Measurements from ENCODE around the gene COMMD9. TPM values are rescaled to one million over a fixed set of nuclear protein-coding genes. Genes with fewer than 3 reads are reported as not detected.

The COMMD9 gene
- total RNA-seq, 1 donor = 39.9 TPM

DNA sequence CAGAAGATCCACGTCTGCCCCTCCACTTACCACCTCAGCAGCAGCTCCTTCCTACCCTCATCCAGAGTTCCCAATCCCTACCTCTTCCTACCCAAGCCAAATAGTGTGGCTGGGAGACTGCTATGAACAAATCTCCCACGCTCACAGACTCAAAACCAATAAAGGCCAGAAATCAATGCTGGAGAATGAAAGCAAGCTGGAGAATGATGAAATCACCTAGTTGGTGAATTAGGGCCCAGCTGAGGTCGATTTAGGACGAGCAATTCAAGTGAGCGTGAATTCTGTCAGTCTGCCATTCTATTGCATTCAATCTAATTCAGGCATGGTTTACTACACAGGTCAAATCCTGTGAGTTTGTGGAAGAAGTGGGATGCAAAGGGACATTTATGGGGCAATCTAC lies 22.5 kb downstream of the COMMD9 start:
- no peak for DNase-seq (ENCODE audit: low read depth)
- H3K4me3 ChIP-seq (ENCODE audit: low read depth, low read length) = no peak overlapping the region
- TF ChIP-seq, protein P1, sequence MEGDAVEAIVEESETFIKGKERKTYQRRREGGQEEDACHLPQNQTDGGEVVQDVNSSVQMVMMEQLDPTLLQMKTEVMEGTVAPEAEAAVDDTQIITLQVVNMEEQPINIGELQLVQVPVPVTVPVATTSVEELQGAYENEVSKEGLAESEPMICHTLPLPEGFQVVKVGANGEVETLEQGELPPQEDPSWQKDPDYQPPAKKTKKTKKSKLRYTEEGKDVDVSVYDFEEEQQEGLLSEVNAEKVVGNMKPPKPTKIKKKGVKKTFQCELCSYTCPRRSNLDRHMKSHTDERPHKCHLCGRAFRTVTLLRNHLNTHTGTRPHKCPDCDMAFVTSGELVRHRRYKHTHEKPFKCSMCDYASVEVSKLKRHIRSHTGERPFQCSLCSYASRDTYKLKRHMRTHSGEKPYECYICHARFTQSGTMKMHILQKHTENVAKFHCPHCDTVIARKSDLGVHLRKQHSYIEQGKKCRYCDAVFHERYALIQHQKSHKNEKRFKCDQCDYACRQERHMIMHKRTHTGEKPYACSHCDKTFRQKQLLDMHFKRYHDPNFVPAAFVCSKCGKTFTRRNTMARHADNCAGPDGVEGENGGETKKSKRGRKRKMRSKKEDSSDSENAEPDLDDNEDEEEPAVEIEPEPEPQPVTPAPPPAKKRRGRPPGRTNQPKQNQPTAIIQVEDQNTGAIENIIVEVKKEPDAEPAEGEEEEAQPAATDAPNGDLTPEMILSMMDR (IDR thresholded peaks at IDR 0.05; ENCODE audit: insufficient read depth, low read length) = no peak

DNA sequence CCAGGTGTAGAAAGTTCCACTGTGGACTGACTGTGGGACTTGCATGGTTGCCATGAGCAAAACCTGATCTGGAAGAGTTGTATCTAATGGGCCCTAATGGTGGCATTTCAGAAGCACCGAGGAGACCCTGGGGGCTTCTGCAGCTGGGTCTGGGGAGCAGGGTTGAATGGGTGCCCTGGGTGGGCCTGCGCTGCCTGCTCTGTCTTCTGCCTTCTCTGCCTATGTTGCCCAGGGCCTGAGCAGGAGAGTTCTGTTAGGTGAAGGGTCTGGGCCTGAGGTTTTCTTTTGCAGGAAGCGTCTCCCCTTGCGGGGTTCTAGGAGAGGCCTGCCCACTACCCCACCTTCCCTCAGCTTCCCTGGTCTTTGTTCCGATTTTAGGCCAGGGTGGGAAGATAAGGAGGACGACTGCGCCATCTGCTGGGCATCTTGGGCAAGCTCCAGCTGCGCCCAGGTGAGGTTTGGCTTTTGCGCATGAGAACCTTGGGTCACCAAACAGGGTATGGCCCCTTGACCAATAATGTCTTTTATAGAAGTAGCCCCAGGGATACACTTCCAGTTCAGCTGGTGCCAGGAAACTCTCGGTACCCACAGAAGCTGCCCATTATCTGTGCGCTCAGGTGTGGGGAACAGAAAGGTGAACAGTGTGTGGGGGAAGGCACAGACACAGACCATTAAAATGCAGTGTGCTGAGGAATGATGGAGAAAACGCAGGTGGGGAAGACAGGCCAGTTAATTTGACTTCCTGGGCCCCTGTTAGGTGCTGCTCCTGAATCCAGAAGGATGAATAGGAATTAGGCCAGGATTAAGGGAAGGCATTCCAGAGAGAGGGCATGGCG lies 23.2 kb downstream of the COMMD9 start:
- TF ChIP-seq, protein P1 (IDR thresholded peaks at IDR 0.05; ENCODE audit: insufficient read depth, low read length) = peak; percentile 85
- DNase-seq (ENCODE audit: low read depth) = peak; percentile 52
- H3K4me3 ChIP-seq (ENCODE audit: low read depth, low read length) = no peak overlapping the region

DNA sequence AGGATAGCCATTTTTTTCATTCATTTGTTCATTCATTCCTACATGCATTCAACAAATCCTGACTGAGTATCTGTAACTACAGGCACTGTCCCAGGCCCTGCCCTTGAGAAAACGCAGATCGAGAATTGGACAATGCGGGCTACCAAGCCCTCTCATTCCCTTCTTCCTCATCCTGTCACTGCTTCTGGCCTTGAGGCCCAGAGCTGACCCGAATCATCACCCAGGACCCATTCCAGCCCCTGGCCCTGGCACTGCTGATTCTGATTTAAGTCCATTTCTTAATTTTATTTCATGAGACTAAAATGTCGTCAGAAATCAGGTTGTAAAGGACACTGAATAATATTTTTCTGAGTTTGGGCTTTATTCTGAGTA lies 24.3 kb downstream of the COMMD9 start:
- H3K4me3 ChIP-seq (ENCODE audit: low read depth, low read length) = no peak overlapping the region
- DNase-seq (ENCODE audit: low read depth) = no peak
- TF ChIP-seq, protein P1 (IDR thresholded peaks at IDR 0.05; ENCODE audit: insufficient read depth, low read length) = no peak

DNA sequence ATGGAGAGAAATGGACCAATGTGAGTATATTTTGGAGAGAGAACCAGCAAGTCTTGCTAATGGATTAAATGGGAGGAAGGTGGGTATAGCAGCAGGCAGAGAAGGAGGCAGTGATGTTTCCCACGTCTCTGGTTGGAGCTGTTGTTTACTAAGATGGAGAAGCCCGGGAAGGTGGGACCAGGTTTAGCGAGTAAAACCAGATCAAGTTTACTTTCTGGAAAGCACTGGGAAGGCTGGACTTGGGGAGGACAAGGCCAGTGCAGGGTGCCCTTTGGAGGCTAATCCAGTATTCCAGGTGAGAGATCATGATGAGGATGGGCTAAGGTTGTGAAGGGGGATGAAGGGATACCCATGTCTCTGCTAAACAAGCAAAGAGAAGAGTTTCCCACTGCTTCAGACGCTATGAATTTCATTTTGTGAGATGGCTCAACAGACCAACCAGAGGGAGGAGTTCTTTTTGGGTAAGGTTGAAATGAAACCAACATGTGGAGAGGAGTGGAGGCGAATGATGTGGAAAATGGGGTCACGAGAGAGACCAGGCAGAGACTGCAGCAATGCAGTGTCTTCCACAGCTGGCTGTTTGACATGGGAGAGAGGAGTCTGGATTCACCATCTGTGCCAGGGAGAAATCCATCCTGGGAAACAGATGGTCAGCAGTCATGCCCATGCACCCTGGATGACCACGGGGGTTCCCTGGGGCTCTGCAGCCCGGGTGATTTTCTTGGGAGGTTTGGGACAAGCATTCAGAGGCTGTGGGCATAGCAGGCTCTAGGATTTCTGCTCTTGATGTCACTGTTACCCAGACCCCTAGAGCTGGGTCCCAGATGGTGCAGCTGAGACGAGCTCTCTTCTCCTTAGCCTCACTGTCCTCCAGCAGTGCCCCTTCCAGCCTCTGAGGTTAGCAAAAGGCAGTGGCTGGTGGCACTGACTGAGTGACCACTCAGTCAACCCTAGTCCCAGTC lies 24.9 kb downstream of the COMMD9 start:
- TF ChIP-seq, protein P1 (IDR thresholded peaks at IDR 0.05; ENCODE audit: insufficient read depth, low read length) = no peak
- no peak for DNase-seq (ENCODE audit: low read depth)
- H3K4me3 ChIP-seq (ENCODE audit: low read depth, low read length) = no peak overlapping the region

DNA sequence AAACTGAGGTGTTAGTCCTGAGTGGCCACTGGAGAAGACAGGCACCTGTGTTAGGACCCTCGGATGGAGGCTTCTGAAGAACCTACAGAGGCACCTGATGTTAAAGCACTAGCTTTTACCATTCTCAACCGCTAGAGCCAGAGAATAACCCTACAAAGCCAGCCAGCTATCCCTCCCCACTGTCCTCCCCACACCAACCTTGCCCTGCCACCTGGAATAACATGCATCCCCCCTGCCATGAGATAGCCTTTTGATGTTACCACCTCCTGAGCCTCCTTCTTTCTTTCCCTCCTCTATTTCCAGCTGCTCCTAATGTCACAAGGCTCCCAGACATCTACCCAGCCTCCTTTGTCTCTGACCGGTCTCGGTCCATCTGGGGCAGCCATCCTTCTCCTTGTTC lies 28.1 kb downstream of the COMMD9 start:
- DNase-seq (ENCODE audit: low read depth) = no peak
- TF ChIP-seq, protein P1 (IDR thresholded peaks at IDR 0.05; ENCODE audit: insufficient read depth, low read length) = no peak
- H3K4me3 ChIP-seq (ENCODE audit: low read depth, low read length) = no peak overlapping the region

DNA sequence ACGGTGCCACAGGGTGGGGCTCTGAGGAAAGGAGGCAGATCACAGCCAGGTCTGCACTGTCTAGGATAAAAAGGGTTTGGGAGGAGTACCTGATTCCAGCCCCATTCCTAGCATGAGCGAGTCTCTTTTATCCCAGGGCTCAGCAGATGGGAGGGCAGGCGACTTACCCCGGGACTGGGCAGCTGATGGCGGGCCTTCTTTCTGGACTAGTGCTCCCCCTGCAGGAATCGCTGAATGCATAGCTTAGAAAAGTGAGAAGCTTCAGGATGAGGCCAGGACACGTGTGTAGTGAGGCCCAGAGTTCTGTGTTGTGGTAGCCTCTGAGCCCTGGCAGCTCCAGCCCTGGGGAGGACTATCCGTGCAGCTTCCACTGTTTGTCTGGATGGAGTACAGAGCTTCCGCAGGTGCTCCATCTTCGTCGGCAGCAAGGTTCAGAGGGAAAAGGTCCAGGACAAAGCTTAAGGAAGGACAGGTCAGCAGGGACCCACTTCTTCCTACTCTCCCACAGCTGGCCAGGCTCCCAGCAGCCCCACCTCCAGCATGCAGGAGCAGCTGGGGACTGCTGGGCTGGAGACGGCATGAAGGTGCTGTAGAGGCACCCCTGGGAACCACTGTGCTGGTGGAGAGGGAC lies 30.4 kb downstream of the COMMD9 start:
- peak; percentile 78 for DNase-seq (ENCODE audit: low read depth)
- TF ChIP-seq, protein P1 (IDR thresholded peaks at IDR 0.05; ENCODE audit: insufficient read depth, low read length) = peak; percentile 77

More for the DNA sequence above, 30.4 kb downstream of the COMMD9 start:
- H3K4me3 ChIP-seq (ENCODE audit: low read depth, low read length) = no peak overlapping the region

Measured in fibroblast of the aortic adventitia (primary cell).